Panc1 (cell line): ENCODE results near the gene IL17D.

Experiments used
- CTCF ChIP-seq: fragments of 450-650 bp; IDR thresholded peaks from 2 replicates; pipeline ENCODE4 v1.5.1; 2017; ENCODE audit warnings: mild to moderate bottlenecking
- POLR2AphosphoS5 ChIP-seq: IDR thresholded peaks from 2 replicates; pipeline ENCODE4 v1.6.1; 2012; ENCODE audit warnings: mild to moderate bottlenecking, low read depth, low read length, moderate library complexity

- no peak for TF ChIP-seq CTCF
- TF ChIP-seq POLR2AphosphoS5, result no peak
Observed at GRCh38 chr13:20685092-20685491, 18.4 kb upstream of the IL17D start.
